ENCODE results near the gene ZKSCAN5. TPM values are rescaled to one million over a fixed set of nuclear protein-coding genes. Genes with fewer than 3 reads are reported as not detected.
"Not testable (repeated sequence)": the region's sequence is repeated elsewhere in the genome, so short reads cannot be mapped to it uniquely, and the experiment has no call there.

Gene ZKSCAN5
- total RNA-seq, 1 experiment from 2014 or later = 20.5 TPM

DNA sequence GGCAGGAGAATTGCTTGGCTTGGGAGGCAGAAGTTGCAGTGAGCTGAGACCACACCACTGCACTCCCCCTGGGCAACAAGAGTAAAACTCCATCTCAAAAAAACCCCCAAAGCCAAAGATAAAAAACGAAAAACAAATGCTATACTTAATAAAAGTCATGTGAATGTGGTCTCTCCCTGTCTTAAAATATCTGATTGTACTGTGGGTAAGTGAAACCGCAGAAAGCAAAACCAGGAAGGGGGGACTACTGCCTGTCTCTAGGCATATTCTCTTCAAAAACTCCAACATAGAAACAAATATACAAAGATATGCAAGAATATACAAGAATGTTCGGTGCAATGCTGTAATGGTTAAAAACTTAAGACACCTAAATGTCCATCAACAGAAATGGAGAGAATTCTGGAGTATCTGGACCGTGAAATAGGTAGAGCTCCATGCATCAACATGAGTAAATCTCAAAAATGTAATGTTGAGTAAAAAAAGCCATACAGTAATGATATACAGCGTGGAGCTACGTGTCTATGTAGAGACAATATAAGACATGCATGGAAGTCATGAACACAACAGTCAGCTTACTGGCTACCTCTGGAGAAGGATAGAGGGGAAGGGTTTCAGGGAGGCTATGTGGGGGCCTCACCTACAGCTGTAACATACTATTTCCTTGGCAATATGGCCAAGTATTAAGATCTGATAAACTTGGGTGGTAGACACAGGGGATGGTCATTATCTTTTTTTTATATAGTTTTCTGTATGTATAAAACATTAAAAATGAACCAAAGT lies 6.5 kb upstream of the ZKSCAN5 start:
- DNase-seq (ENCODE audit: low read depth) = no peak

DNA sequence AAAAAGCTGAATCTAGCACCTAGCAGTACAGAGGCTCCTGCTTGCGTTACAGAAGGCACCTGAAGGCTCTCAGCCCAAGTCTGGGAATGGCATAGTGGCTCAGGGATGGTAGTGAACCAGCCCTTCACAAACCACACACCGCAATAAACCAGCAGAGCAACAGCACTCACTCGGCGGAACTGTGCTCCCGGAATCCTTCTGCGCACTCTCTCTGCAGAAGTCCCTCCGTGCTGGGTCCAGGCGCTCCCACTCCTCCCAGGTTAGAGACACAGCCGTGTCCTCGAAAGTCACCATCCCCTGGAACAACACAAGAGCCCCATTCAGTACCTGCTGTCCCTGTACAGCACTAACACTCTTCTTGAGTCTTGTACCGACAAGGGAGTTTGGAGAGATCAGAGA lies 5.9 kb upstream of the ZKSCAN5 start:
- no peak for DNase-seq (ENCODE audit: low read depth)

DNA sequence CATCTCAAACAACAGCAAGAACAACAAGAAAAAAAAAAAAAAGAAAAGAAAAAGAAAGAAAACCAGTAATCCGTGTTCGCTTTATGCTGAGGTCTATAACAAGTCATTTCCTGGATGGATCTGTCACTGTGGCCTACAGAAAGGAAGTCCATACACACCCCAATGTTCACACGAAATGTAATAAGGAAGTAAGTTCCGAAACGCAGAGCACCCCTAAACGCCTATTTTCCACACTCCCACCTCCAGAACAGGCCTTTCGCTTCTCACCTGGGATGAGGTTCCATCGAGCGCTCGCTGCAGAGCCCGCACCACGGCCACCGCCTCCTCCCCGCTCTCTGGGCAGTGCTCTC lies 5.1 kb upstream of the ZKSCAN5 start:
- peak; percentile 19 for DNase-seq (ENCODE audit: low read depth)

DNA sequence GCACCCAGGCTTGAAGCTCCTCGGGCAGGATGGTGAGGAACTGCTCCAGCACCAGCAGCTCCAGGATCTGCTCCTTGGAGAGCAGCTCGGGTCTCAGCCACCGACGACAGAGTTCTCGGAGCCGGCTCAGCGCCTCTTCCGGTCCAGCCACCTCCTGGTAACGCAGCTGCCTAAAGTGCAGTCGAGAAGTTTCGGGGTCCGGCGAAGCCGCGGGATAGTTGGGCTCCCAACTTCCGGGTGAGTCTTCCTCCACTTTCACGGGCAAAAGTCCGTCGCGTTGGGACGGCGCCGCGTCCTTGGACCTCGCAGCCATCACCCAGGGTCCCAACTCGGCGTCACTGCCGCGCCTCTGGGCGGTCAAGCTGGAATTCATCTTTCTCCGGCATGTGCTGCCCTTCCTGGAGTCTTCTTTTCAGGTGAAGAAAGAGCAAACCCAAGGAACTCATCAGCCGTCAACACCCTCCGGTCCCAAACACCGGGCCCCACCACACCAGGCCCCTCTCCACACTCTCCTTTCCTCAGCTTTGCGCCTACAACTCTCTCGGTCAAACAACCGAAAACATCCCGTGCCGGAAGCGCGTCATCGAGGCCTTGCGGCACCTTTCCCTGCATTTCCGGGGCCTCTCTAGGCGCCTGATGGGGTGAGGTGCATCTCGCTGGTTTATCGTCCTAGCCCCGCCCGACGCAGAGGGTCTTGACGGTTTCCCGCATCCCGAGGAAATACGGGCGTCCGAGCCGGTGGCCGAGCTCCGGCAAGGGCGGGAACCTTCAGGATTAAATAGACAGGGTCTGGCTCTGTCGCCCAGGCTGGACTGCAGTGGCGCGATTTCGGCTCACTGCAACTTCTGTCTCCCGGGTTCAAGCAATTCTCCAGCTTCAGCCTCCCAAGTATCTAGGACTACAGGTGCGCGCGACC lies 4.5 kb upstream of the ZKSCAN5 start, which contains the start of gene ZNF394:
ZNF394 (minus strand) TSS at position 561 of the 916 bp plus-strand sequence; CDS start at position 373, 188 bp downstream.
- peak; percentile 98 for DNase-seq (ENCODE audit: low read depth)

DNA sequence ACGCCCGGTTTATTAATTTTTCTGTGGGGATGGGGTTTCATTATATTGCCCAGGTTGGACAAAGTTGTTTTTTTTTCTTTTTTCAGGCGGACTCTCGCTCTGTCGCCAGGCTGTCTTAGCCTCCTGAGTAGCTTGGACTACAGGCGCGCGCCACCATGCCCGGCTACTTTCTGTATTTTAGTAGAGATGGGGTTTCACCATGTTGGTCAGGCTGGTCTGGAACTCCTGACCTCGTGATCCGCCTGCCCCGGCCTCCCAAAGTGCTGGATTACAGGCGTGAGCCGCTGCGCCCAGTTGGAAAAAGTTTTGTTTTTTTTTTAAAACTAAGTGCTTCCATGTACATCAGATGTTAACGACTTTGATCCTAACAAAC lies 3.8 kb upstream of the ZKSCAN5 start:
- DNase-seq (ENCODE audit: low read depth) = no peak

DNA sequence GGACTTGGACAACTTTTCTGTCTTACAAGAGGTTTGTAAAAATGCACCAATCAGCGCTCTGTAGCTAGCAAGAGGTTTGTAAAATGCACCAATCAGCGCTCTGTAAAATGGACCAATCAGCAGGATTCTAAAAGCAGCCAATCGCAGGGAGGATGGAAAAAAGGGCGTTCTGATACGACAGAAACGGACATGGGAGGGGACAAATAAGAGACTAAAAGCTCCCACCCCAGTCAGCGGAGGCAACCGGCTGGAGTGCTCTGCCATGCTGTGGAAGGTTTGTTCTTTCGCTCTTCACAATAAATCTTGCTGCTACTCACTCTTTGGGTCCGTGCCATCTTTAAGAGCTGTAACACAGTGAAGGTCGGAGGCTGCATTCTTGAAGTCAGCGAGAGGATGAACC lies 3.2 kb upstream of the ZKSCAN5 start:
- DNase-seq (ENCODE audit: low read depth) = not testable (repeated sequence)

DNA sequence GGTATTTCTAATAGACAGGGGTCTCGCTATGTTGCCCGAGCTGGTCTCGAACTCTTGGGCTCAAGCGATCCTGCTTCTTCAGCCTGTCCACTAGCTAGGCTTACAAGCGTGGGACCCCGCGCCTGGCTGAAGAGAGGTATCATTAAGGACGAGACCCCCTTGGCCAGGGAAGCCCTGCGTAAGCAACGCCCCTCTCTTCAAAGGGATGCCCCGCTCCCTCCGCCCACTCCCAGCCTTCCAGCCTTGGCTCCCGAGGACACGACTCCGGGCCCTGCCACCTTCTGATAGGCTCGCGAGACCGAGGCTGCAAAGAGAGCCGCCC lies 220 bp upstream of the ZKSCAN5 start:
- DNase-seq (ENCODE audit: low read depth) = peak; percentile 100

DNA sequence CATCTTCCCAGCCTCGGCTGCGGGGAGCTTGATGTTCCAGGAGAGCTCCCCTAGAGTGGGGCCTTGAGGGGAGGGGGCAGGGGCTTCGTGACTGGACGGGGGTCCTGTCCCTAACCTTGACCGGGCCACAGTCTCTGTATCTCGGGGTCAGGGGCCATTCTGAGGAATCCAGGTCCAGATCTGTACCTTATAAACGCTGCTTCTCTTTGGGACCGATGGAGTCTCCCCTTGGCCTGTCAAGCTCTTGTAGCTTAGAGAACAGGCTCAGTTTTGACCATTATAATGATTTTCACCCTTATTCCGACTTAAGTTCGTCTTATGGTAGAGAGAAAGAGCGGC lies 831 bp downstream of the ZKSCAN5 start:
- DNase-seq (ENCODE audit: low read depth) = no peak

DNA sequence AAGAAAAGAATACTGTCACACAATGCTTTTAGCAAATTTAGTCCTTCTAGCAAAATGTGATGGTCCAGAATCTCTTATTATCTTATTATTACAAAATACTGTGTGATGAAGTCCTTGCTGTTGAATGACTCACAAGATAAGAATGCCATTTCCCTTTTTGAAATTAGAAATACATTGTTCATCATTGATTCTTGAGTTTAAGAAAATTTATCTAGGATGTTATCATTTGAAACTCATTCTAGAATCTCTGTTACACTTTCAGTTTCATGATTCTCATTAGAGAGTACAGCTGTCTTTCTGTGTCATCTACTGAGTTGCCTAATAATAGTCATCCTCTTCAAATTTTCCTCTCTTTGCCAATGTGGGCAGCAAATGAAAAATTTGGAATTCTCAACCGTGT lies 9.6 kb downstream of the ZKSCAN5 start:
- DNase-seq (ENCODE audit: low read depth) = no peak

DNA sequence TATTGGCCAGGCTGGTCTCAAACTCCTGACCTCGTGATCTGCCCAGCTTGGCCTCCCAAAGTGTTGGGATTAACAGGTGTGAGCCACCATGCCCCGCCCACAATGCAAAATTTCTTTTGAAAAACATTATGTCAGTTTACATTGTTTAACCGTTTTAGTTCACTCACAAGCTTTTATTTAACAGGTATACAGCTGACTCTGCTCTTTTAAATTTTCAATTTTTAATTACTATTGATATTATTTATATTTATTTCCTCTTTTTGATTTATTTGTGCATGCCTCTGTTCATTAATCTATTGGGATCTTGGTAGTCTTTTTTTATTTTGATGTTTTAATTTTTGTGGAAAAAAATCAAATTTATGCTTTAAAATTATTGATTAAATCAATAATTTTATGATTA lies 16.9 kb downstream of the ZKSCAN5 start:
- DNase-seq (ENCODE audit: low read depth) = no peak

DNA sequence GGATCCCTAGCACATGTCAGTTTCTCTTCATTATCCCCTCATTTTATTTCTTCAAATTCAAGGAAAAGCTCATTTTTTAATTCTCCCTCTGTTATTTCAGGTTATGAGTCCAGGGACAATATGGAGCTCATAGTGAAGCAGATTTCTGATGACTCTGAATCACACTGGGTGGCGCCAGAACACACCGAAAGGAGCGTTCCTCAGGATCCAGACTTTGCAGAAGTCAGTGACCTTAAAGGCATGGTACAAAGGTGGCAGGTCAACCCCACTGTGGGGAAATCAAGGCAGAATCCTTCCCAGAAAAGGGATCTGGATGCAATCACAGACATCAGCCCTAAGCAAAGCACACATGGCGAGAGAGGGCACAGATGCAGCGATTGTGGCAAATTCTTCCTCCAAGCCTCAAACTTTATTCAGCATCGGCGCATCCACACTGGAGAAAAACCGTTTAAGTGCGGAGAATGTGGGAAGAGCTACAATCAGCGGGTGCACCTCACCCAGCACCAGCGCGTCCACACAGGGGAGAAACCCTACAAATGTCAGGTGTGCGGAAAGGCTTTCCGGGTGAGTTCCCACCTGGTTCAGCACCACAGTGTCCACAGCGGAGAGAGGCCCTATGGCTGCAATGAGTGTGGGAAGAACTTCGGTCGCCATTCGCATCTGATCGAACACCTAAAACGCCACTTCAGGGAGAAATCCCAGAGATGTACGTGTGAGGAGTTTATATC lies 21.4 kb downstream of the ZKSCAN5 start:
- peak; percentile 27 for DNase-seq (ENCODE audit: low read depth)

DNA sequence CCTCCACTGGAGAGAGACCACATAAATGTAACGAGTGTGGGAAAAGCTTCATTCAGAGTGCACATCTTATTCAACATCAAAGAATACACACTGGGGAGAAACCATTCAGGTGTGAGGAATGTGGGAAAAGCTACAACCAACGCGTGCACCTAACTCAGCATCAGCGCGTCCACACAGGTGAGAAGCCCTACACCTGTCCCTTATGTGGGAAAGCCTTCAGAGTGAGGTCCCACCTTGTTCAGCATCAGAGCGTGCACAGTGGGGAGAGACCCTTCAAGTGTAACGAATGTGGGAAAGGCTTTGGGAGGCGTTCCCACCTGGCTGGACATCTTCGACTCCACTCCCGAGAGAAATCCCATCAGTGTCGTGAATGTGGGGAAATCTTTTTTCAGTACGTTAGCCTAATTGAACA lies 26.9 kb downstream of the ZKSCAN5 start:
- DNase-seq (ENCODE audit: low read depth) = no peak

DNA sequence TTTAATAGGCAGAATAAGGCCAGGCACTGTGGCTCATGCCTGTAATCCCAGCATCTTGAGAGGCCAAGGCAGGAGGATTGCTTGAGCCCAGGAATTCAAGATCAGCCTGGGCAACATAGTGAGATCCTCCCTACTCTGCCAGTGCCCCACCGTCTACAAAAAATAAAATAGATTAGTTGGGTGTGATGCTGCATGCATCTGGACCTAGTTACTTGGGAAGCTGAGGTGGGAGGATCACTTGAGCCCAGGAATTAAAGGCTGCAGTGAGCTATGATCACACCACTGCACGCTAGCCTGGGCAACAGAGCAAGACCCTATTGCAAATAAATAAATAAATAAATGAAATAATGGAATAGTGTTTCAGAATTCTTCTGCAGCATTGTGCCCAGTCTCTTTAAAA lies 31.2 kb downstream of the ZKSCAN5 start:
- no peak for DNase-seq (ENCODE audit: low read depth)

DNA sequence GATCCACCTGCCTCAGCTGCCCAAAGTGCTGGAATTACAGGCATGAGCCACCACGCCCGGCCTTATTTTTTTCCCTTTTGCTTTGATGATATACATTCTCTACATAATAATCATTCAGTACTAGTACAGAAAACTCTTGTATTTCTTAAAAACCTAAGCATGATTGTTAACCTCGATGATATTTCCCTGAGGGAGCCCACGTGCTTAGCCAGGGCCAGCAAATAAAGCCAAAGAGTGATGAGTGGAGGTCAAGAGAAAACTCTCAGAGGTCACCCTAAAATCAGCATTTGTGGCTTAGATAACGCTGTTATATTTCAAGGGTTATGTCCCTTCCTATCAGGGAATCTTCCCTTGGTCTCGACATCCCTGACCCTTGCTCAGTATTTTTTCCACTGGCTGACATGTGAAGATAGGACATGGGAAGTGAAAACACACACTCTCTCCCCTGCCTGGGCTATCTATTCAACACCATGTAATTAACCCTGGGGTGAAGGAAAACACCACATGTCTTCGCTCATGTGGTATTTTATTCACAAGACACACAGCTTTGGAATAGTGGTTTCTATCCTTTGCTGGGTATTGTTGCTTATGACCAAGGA lies 34.9 kb downstream of the ZKSCAN5 start:
- DNase-seq (ENCODE audit: low read depth) = no peak

DNA sequence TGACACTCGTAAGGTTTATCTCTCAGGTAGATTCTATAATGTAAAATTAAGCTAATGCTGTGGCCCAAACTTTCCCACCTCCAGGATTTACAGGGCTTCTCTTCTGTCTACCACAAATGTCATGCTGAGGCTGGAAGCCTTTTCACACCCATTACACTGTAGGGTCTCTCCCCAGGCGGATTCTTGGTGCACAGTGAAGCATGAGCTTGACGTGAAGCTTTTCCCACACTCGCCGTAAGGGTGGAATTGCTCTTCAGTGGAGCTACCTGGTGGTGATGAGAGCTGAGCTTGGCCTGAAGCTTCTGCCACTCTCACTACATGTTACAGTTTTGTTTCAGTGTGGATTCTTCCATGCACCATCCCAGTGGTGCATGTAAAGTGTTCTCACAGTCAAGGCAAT lies 36.1 kb downstream of the ZKSCAN5 start:
- DNase-seq (ENCODE audit: low read depth) = no peak

DNA sequence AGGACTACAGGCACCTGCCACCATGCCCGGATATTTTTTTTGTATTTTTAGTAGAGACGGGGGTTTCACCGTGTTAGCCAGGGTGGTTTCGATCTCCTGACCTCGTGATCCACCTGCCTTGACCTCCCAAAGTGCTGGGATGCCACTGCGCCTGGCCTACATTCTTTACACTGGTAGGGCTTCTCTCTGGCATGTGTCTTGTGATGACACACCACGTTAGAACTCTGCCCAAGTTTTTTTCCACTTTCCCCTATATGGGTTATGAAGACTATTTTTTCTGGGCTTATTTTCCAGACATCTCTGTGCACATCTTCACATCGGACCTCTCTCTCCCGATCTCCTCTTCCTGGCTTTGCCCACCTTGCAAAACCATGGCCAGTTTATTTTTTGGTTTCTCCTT lies 36.8 kb downstream of the ZKSCAN5 start:
- no peak for DNase-seq (ENCODE audit: low read depth)

DNA sequence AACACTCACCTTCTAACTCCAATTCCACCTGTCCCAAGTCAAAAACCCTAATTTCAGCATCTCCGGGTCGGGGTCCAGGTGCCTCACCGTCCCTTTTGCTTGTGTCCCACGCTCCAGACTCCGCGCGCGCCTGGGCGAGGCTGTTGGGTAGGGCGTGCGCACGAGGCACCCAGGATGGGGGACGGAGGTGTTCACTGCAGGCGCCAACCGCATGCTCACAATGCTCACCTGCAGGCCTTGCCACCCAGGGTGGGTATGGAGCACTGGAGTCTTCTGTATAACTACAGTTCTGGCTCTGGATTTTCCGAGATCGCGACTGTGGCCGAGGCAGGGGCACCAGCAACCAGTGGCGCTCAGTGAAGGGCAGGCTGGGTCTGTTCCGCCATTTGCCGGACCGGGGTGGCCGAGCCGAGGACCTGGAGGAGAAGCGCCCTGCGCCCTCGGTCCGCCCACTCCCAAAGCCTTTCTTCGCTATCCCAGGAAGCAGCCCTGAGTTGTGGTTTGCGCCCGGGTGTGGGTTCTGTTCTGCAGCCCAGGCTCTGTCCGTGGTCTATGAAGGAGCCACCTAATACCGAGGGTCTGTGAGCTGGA lies 38.7 kb downstream of the ZKSCAN5 start:
- no peak for DNase-seq (ENCODE audit: low read depth)

DNA sequence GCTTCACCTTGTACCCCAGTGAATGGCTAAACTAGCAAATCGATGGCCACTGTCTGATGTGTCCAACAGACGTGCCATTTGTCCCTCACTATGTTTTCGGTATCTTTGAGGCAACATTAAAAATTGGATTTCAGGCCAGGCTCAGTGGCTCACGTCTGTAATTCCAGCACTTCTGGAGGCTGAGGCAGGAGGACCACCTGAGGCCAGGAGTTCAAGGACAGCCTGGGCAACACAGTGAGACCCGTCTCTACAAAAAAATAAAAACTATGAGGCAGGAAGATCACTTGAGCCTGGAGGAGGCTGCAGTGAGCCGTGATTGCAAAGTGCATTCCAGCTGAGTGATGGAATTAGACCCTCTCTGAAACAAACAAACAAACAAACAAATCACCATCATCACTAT lies 39.5 kb downstream of the ZKSCAN5 start:
- no peak for DNase-seq (ENCODE audit: low read depth)

DNA sequence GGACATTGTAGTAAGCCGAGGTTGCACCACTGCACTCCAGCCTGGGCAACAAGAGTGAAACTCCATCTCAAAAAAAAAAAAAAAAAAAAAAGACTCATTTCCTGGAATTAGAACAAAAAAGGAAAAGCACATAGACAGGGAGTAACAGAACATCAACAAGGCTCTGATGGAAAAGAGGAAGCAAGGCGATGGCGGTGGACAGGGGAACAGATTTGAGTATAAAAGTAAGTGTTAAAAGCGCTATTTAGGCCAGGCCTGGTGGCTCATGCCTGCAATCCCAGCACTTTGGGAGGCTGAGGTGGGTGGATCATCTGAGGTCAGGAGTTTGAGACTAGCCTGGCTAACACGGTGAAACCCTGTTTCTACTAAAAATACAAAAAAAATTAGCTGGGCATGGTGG lies 40.8 kb downstream of the ZKSCAN5 start:
- DNase-seq (ENCODE audit: low read depth) = not testable (repeated sequence)

DNA sequence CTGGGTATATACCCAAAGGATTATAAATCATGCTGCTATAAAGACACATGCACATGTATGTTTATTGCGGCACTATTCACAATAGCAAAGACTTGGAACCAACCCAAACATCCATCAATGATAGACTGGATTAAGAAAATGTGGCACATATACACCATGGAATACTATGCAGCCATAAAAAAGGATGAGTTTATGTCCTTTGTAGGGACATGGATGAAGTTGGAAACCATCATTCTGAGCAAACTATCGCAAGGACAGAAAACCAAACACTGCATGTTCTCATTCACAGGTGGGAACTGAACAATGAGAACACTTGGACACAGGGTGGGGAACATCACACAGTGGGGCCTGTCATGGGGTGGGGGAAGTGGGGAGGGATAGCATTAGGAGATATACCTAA lies 45.1 kb downstream of the ZKSCAN5 start:
- not testable (repeated sequence) for DNase-seq (ENCODE audit: low read depth)

DNA sequence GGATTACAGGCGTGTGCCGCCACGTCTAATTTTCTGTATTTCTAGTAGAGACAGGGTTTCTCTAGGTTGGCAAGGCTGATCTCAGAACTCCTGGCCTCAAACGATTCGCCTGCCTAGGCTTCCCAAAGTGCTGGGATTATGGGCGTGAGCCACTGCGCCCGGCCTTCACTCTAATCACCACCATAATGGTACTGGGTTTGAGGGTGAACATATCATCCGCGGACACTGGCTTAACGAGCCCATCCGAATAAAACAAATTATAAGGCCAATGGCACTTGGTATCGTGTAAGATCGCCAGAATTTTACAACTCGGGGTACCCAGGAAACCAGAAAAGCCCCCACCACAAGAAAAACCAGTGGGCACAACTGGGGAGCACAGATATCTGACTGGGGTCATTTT lies 46.9 kb downstream of the ZKSCAN5 start:
- DNase-seq (ENCODE audit: low read depth) = no peak

Data from Daoy (cell line).